Adrenal gland (tissue), 12 donors: ENCODE measurements around the gene HOXA3. TPM values are rescaled to one million over a fixed set of nuclear protein-coding genes. Genes with fewer than 3 reads are reported as not detected.

Source experiments
- DNase-seq, 7 donors: peaks; one replicate each; pipeline ENCODE4 v3.0.0-alpha.2; 2019 to 2020
- H3K27ac ChIP-seq, 5 donors: fragments of 200-600 bp; sonication (generic) in 4 of 5; 1 replicate in 3 of 5; 2 replicates in 2 of 5; pipeline versions ENCODE4 v1.5.1 to v1.8.0; 2016 to 2020; ENCODE audit warnings: mild to moderate bottlenecking in 1 of 5
- H3K27me3 ChIP-seq: fragments of 200-600 bp; 2 replicates; pipeline ENCODE4 v1.8.0; 2021
- H3K36me3 ChIP-seq, 2 donors: fragments of 200-600 bp; replicated peaks in 1 of 2; 1 replicate in 1 of 2; 2 replicates in 1 of 2; pipeline versions ENCODE4 v1.5.1 to v1.8.0; 2018 to 2022
- H3K4me1 ChIP-seq, 2 donors: fragments of 200-600 bp; replicated peaks in 1 of 2; 1 replicate in 1 of 2; 2 replicates in 1 of 2; pipeline versions ENCODE4 v1.5.1 to v1.8.0; 2018 to 2021
- H3K4me3 ChIP-seq, 4 donors: fragments of 200-600 bp; sonication (generic) in 3 of 4; one replicate each; pipeline ENCODE4 v1.5.1; 2016 to 2018
- H3K9me3 ChIP-seq, 3 donors: fragments of 200-600 bp; sonication (generic) in 1 of 3; replicated peaks in 1 of 3; 1 replicate in 2 of 3; 2 replicates in 1 of 3; pipeline versions ENCODE4 v1.5.1 to v1.8.0; 2016 to 2021
- POLR2A ChIP-seq, 2 donors: fragments of 450-650 bp; IDR thresholded peaks; one replicate each; pipeline ENCODE4 v1.6.1; 2017; ENCODE audit warnings: antibody characterized with exemption in 2 of 2, mild to moderate bottlenecking in 2 of 2, moderate library complexity in 1 of 2
- WGBS, 4 donors: extraction: QIAGEN DNeasy Blood & Tissue Kit in 2 of 4; methylation state at CpG; one replicate each; pipeline versions ENCODE4 v1.1.5 to v1.1.7; 2013 to 2017; 5-methylcytosine and 5-hydroxymethylcytosine counted together
- intact Hi-C, 2 donors: fragments of 100-400 bp; cut with DNase I; formaldehyde crosslinking; loops; one replicate each; pipeline versions ENCODE4 v1.14.1 to v1.15.0; 2022 to 2023
- polyA plus RNA-seq, 3 donors: library from polyadenylated mRNA; stranded (reverse); fragments of 200-250 nt in 2 of 3; fragments of 350-450 nt in 1 of 3; fragmentation: Illumina TruSeq in 1 of 3; extraction: RNeasy Lipid Tissue Mini Kit (QIAGEN cat#74804) in 1 of 3; gene quantifications; one replicate each; pipeline ENCODE4 v1.2.3, GENCODE V29; 2013 to 2014
- total RNA-seq, 9 donors: library from RNA; depleted of rRNA in 4 of 9; stranded (reverse); fragments of >200 nt in 4 of 9; fragments of 120-200 nt in 1 of 9; fragmentation: NEBNext Ultra II Directional in 1 of 9; extraction: Animal tissue kit (Norgen Biotek cat#: 25700) in 1 of 9; gene quantifications; one replicate each; pipeline versions ENCODE4 v1.1.0 to v1.2.4, GENCODE V29; 2013 to 2023
- TF ChIP-seq, protein P1 (sequence below), 6 experiments: fragments of 450-650 bp in 4 of 6; fragments of 200-600 bp in 2 of 6; sonication (generic) in 1 of 6; IDR thresholded peaks; 1 replicate in 5 of 6; 2 replicates in 1 of 6; pipeline versions ENCODE4 v1.5.1 to v1.8.0; 2016 to 2021; ENCODE audit warnings: antibody characterized with exemption in 6 of 6, mild to moderate bottlenecking in 2 of 6, moderate library complexity in 1 of 6
- donor health status: healthy with polysubstance abuse.
- donor health status: Bipolar disorder and iron deficiency.
- donor health status: DM: yes; HTN: yes; CAD: no.
- donor health status: DM: no; HTN: no; CAD: no.
- donor health status: DM: no; HTN: no; CAD: no.
- donor health status: DM: yes; HTN: yes; CAD: no.

The HOXA3 gene
- total and polyA plus RNA-seq, 12 donors = 1.0 to 32.7 (median 3.8) TPM

DNA sequence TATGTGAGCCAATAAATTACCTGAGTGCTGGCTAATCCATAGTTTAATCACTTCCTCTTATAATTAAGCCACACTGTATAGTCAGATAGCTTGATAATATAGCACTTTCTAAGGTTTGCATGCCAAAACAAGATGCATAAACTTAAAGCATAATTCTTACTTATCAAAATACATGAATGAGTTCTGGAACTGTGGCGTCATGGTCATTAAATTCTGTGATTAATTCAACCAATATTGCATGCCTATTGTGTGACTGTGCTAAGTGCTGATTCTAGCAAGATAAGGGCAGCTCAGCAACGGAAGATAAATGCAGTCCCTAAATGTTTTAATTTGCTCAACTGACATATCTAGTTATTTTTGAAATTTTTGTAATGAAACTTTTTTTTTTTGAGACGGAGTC lies 86.2 kb downstream of the HOXA3 start:
- Histone ChIP-seq H3K36me3 (no peaks in the 10 kb centered on the region), H3K4me1 (no peaks in the 10 kb centered on the region), H3K27me3 (no peaks in the 10 kb centered on the region), H3K9me3 (no peaks in the 10 kb centered on the region), H3K4me3 (no peak overlapping the region), H3K27ac (no peak overlapping the region)
- WGBS, 4 donors = 64 to 78% (median 71%) methylated on average over 3 of the region's 3 CpGs
- no peak for TF ChIP-seq POLR2A (IDR thresholded peaks at IDR 0.05)
- TF ChIP-seq, protein P1, sequence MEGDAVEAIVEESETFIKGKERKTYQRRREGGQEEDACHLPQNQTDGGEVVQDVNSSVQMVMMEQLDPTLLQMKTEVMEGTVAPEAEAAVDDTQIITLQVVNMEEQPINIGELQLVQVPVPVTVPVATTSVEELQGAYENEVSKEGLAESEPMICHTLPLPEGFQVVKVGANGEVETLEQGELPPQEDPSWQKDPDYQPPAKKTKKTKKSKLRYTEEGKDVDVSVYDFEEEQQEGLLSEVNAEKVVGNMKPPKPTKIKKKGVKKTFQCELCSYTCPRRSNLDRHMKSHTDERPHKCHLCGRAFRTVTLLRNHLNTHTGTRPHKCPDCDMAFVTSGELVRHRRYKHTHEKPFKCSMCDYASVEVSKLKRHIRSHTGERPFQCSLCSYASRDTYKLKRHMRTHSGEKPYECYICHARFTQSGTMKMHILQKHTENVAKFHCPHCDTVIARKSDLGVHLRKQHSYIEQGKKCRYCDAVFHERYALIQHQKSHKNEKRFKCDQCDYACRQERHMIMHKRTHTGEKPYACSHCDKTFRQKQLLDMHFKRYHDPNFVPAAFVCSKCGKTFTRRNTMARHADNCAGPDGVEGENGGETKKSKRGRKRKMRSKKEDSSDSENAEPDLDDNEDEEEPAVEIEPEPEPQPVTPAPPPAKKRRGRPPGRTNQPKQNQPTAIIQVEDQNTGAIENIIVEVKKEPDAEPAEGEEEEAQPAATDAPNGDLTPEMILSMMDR (IDR thresholded peaks at IDR 0.05) = no peak
- intact Hi-C loops = no loop called here
- no peak for DNase-seq

DNA sequence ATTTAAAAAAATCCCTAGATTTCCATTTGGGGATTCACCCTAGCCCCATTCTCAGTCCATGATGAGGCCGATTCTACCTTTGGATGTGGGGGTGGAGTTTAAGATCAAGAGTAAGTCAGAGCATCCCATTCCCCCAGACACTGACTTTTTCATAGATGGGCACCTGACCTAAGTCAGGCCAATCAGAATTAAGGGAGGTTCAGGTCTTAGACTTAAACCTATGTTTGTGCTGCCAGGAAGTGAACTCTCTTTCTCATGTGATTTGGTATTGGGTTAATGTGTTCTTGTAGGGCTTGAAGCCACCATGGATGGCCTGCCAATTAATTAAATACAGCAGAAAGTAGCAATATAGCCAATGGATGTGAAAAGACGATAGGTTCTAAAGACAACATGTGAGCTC lies 86.7 kb downstream of the HOXA3 start:
- no peaks in the 10 kb centered on the region for H3K27me3 ChIP-seq
- WGBS, 4 donors = 82 to 88% (median 85%) methylated on average over 2 of the region's 2 CpGs
- DNase-seq = no peak
- intact Hi-C loops = no loop called here
- TF ChIP-seq POLR2A (IDR thresholded peaks at IDR 0.05) = no peak
- TF ChIP-seq, protein P1 (IDR thresholded peaks at IDR 0.05) = no peak
- no peaks in the 10 kb centered on the region for H3K4me1 ChIP-seq
- H3K4me3 ChIP-seq = no peak overlapping the region
- H3K36me3 ChIP-seq = no peaks in the 10 kb centered on the region
- H3K27ac ChIP-seq = no peak overlapping the region
- no peaks in the 10 kb centered on the region for H3K9me3 ChIP-seq

DNA sequence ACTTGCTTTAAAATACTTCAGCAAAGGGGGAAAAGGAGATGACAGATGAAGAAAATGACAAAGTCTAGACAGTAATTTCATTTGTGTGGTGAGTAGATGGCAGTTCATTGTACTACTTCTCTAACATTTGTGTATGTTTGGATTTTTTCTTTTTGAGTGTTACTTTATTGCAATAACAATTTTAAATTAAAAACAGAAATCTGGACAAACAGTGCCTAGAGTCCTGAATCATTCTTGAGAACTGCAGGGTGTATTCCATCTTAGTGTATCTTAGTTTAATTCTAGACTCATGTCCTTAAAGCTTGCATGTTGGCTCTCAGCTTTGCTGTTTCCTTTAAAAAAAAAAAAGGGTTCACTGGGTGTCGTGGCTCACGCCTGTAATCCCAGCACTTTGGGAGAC lies 87.7 kb downstream of the HOXA3 start:
- DNase-seq = no peak
- Histone ChIP-seq H3K9me3 (no peaks in the 10 kb centered on the region), H3K27me3 (no peaks in the 10 kb centered on the region), H3K4me3 (no peak overlapping the region), H3K36me3 (no peaks in the 10 kb centered on the region), H3K4me1 (no peaks in the 10 kb centered on the region), H3K27ac (no peak overlapping the region)
- WGBS, 4 donors = 87 to 92% (median 88%) methylated on average over 2 of the region's 2 CpGs
- intact Hi-C loops = no loop called here
- TF ChIP-seq, protein P1 (IDR thresholded peaks at IDR 0.05) = no peak
- TF ChIP-seq POLR2A (IDR thresholded peaks at IDR 0.05) = no peak

DNA sequence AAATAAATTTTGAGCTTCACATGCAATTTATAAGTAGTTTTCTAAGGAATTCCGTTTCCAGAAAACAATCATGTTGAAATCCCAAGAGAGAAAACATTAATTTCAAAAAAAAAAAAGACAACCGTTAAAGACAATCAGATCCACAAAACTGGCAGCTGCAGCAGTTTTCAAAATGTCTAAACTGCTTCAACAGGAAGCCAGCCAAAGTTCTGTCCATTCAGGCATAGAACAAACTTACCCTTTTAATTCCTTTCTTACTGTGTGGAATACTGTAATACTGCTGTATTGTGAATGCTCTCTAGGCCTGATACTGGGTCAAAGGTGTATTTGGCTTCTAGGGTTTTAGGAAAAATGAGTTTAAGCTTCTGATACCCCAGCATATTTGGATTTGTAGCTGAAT lies 88.2 kb downstream of the HOXA3 start:
- no peaks in the 10 kb centered on the region for H3K27me3 ChIP-seq
- DNase-seq = peak in 1 of 7 donors; percentile 32
- no peak for TF ChIP-seq POLR2A (IDR thresholded peaks at IDR 0.05)
- TF ChIP-seq, protein P1 (IDR thresholded peaks at IDR 0.05) = no peak
- no peak overlapping the region for H3K4me3 ChIP-seq
- H3K4me1 ChIP-seq = no peaks in the 10 kb centered on the region
- intact Hi-C loops = no loop called here
- no peaks in the 10 kb centered on the region for H3K9me3 ChIP-seq
- H3K36me3 ChIP-seq = no peaks in the 10 kb centered on the region
- H3K27ac ChIP-seq = no peak overlapping the region
- 19 to 32% (median 21%) methylated on average over 2 of the region's 2 CpGs for WGBS, 4 donors
